LNCaP clone FGC (cell line): ENCODE results near the gene SLC11A1.

Source experiments
- DNase-seq: peaks from one replicate; pipeline ENCODE4 v3.0.0-alpha.2; 2011; ENCODE audit warnings: low read depth
- H3K4me3 ChIP-seq: 2 replicates; pipeline ENCODE4 v1.5.1; 2011; ENCODE audit warnings: mild to moderate bottlenecking, low read depth, low read length, control low read depth
- CTCF ChIP-seq: IDR thresholded peaks from 2 replicates; pipeline ENCODE4 v1.5.1; 2012; ENCODE audit warnings: mild to moderate bottlenecking; ENCODE audit not compliant: control insufficient read depth, insufficient read depth; ENCODE audit errors: extremely low read depth

The SLC11A1 gene

GRCh38 chr2:218384975-218385374 is 2.9 kb downstream of the SLC11A1 start:
- no peak for TF ChIP-seq CTCF
- DNase-seq, result no peak
- H3K4me3 ChIP-seq, result no peak overlapping the region

- TF ChIP-seq CTCF, result no peak
- no peak overlapping the region for H3K4me3 ChIP-seq
- DNase-seq, result no peak
Observed at GRCh38 chr2:218386505-218387368, 4.7 kb downstream of the SLC11A1 start.

GRCh38 chr2:218387369-218388194 is 5.5 kb downstream of the SLC11A1 start:
- H3K4me3 ChIP-seq, result no peak overlapping the region
- no peak for TF ChIP-seq CTCF
- peak; percentile 33 for DNase-seq

GRCh38 chr2:218389333-218390150 is 7.5 kb downstream of the SLC11A1 start:
- no peak for DNase-seq
- H3K4me3 ChIP-seq, result no peak overlapping the region

GRCh38 chr2:218391202-218391601 is 9.1 kb downstream of the SLC11A1 start:
- no peak overlapping the region for H3K4me3 ChIP-seq
- DNase-seq, result no peak
- no peak for TF ChIP-seq CTCF

More at GRCh38 chr2:218389333-218390150, 7.5 kb downstream of the SLC11A1 start:
- no peak for TF ChIP-seq CTCF

- TF ChIP-seq CTCF, result no peak
- DNase-seq, result no peak
- H3K4me3 ChIP-seq, result no peak overlapping the region
Observed at GRCh38 chr2:218392459-218392858, 10.4 kb downstream of the SLC11A1 start.
